SKM-1 treated with dmso at 0.1 percent for 144 hours (cell line): Measurements from ENCODE around the gene ATG10.
A peak's percentile ranks its signal among the peaks of the same experiment; 100 is the strongest.

Experiments
- DNase-seq: peaks from one replicate; lab custom pipeline; 2025; ENCODE audit not compliant: unreplicated experiment; lab: John Stamatoyannopoulos, UW

The ATG10 gene

GRCh38 chr5:82274343-82275211 lies 302.8 kb downstream of the ATG10 start:
- no peak for DNase-seq

DNA sequence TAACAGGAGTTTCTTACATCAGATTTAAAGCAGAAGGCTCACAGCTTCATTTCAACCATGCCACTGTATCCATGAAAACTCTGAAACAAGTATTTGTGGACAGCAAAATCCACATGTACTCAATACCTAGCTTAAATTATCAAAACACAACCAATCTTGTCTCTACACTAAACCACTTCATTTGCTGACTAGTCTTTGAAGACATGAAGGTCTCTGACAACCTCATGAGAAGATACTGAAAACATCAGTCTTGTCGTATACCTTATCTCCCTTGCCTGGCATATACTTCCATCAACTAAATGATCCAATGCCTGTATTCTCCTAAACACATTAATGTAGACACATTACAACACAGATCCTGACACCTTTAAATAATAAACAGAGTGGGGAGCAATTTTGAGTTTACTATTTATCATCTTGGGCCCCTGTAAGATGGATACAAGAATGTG lies 303.4 kb downstream of the ATG10 start:
- no peak for DNase-seq

- DNase-seq = no peak
These were observed 305.2 kb downstream of the ATG10 start for GRCh38 chr5:82276800-82277612.

GRCh38 chr5:82277613-82277986 lies 305.8 kb downstream of the ATG10 start:
- DNase-seq = no peak

DNA sequence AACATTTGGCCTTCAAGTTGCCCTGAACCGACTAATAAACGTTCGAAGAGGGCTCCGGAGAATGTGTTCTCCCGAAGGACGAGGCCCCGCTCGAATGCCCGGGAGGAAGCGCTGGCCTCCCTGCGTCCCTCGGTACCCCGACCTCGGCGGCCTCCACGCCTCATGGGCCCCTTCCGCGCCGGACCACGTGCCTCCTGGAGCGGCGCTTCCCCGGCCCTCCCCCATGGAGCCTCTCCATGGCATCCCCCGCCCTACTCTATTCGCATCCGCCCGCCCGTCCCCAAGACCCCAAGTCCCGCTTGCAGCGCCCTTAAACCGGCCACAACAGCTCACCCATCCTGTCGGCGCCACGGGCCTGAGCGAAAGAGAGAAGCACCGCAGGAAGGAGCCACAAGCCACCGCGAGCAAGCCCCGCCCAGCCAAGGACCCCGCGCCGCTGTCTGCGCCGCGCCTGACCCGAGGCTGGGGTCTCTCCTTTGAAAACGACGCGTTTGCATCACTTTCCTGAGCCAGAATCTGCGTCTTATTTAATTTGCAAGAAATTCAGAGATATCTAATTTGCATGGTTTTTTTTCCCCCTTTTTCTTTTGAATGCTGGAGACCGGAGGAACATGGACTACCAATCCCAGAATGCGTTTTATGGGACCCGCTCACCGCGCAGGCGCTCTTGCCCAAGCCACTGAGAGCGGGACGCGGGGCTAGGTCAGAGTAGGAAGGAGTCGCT lies 306.3 kb downstream of the ATG10 start, which contains the start of gene RPS23:
Gene RPS23 (minus strand): TSS at position 368 of the 724 bp plus-strand sequence. CDS start 31 bp downstream, at position 337.
- peak; percentile 92 for DNase-seq

- DNase-seq = no peak
These were observed 307.0 kb downstream of the ATG10 start for GRCh38 chr5:82278711-82279370.

DNA sequence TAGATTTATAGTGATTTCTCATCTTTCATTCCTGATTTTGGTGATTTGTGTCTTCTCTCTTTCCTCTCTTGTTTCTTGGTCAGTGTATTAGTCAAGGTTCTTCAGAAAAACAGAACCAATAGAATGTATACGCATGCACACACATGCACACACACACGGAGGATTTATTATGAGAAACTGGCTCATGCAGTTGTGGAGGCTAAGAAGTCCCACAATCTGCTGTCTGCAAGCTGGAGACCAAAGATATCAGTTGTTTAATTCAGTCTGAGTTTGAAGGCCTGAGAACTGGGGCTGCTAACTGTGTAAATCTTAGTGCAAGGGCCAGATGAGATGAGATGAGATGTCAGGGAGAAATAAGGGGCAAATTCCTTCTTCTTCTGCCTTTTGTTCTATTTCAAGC lies 312.1 kb downstream of the ATG10 start:
- no peak for DNase-seq

DNA sequence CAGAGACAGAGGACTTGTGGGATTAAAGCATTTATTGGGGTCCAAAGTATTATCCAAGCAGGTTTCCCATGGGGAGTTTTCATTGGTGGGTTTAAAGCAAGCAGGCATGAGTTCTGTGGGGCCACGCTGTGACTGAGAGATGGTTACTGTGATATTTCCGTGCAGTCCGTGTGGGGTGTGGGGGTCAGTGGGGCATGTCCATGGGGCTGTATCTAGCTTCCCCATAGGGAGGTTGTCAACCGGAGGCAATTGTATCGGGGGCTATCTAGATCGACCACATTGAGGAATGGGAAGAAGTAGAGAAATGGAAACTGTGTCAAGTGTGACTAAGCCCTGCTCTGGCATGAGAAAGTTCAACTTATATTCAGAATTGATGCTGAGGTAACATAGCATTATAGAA lies 313.4 kb downstream of the ATG10 start:
- no peak for DNase-seq

DNA sequence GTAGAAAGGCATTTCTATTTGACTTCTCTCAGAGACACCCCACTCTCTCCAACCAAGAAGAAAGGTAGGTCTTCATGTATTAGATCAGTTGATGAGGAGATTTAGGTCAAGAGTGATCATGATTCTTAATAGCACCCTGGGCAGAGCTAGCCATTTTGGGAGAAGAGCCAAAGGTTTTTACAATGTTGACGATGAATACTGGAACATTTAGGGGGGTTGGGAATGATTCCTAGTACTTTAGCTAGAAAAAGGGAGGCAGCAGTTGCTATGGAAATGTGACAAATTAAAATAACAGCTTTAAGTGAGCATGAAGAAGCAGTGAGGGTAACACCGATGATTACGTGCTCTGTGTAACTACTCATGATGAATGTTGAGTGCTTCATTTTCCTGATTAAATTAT lies 315.8 kb downstream of the ATG10 start:
- no peak for DNase-seq

- DNase-seq = no peak
These were observed 318.2 kb downstream of the ATG10 start for GRCh38 chr5:82290005-82290404.

DNA sequence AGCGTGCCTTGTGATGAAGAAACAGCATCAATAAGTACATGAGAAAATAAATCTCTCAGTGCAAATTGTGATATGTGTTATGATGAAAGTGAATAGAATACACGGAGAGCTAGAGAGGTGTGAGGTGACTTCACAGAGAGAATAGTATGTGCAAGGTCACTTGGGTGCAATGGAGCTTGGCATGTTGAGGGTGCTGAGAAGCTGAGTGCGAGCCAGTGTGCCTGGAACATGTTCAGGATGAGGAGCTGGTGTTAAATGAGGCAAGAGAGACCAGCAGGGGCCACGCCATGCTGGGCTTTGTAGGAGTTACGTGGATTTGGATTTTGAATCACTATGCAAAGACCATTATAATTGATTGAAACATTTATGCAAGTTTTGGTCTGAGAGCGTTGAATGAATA lies 319.1 kb downstream of the ATG10 start:
- DNase-seq = no peak

DNA sequence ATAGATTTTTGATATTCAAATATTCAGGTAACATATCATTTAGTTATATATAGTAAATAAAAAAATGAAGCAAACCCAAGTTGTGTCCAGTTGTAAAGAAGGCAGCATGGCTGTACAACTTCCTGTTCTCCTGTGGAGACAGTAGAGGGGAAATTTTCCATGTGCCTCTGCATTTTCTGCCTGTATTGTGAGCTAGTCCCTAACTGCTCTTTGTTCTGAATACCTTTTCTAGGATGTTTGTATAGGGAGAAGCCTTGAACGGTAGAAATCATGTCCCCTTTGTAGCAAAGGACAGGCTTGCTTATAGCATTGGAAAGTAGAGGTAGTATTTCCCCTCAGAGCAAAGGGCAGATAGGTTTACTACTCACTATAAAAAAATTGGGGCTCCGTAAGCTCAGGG lies 319.6 kb downstream of the ATG10 start:
- no peak for DNase-seq

DNA sequence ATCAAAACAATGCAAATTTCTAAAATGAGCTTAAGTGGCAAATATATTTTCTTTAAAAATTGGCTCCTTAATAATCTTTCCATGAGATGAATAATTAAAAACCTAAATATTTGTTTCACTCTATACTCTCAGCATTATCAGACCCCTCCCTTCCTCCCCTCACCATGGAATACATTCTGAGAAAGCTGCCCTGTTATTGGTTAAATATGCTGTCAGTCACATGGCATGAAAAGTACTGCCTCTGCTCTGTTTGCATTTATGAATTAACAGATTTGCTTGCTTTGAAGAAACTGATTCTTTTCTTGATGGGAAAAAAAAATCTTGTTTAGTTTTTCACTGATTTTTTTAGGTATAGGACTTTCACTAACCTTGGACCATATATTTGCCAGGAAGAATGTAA lies 323.3 kb downstream of the ATG10 start:
- DNase-seq = no peak

GRCh38 chr5:82295959-82296531 lies 324.2 kb downstream of the ATG10 start:
- DNase-seq = no peak

DNA sequence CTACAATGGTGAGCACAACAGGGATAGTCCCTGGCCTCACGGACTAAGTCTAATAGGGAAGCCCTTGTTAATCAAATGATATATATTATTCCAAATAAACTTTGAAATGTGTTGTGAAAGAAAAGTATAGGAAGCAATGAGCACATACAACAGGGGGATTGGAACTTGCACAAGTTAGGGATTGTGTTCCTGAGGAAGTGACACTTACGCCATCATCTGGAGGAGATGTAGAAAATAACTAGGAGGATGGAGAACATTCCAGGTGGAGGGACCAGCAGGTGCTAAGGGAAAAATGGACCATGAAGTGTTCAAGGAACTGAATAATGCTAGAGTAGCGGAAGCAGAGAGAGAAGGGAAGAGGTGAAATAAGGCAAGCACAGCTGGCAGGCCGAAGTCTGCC lies 325.1 kb downstream of the ATG10 start:
- DNase-seq = no peak

- no peak for DNase-seq
These were observed 325.9 kb downstream of the ATG10 start for GRCh38 chr5:82297711-82298110.

DNA sequence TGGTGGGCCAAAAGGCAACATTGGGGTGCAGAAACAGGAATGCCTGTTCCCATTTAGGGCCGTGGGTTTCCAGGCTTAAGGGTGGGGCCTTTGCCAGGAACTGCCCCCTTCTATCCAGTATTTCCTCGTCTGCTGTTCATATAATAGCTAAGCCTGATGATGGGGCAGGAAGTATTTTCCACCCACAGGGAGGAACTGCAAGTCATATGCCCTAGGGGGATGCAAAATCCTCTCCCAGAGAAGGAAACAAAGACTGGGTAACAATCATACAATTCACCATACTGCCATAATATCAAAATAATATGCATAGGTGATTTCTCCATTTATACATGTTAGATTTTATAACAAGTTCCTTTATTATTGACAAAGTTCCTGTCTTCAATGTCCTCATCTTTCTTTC lies 326.8 kb downstream of the ATG10 start:
- no peak for DNase-seq

GRCh38 chr5:82301190-82301589 lies 329.4 kb downstream of the ATG10 start:
- DNase-seq = no peak
